ENCODE measurements around the gene IKBKE. TPM values are rescaled to one million over a fixed set of nuclear protein-coding genes. Genes with fewer than 3 reads are reported as not detected.
A peak's percentile ranks its signal among the peaks of the same experiment; 100 is the strongest.
"Not testable (repeated sequence)": the region's sequence is repeated elsewhere in the genome, so short reads cannot be mapped to it uniquely, and the experiment has no call there.

Gene IKBKE
- total RNA-seq, 1 donor from 2014 or later: 7.5 TPM

DNA sequence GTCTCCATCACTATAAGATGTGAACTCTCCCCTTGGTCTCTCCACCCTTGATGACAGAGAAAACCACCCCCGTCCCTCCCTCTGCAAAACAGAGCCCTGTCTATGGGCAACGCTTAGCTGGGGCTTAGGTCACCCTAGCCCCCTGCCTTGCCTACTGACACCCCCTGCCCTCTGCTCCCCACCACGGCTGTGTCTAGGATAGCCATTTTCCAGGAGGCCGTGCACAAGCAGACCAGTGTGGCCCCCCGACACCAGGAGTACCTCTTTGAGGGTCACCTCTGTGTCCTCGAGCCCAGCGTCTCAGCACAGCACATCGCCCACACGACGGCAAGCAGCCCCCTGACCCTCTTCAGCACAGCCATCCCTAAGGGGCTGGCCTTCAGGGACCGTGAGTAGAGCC lies 8.5 kb downstream of the IKBKE start:
- no peaks in the 10 kb centered on the region for H3K9me3 Mint-ChIP-seq (ENCODE audit: unreplicated experiment)
- no peak overlapping the region for H3K4me3 Mint-ChIP-seq (ENCODE audit: unreplicated experiment)
- peaks cover 22% of the 10 kb centered on the region for H3K4me1 Mint-ChIP-seq (ENCODE audit: unreplicated experiment)
- no peak for DNase-seq (ENCODE audit: extremely low spot score, unreplicated experiment)
- TF ChIP-seq, protein P1, sequence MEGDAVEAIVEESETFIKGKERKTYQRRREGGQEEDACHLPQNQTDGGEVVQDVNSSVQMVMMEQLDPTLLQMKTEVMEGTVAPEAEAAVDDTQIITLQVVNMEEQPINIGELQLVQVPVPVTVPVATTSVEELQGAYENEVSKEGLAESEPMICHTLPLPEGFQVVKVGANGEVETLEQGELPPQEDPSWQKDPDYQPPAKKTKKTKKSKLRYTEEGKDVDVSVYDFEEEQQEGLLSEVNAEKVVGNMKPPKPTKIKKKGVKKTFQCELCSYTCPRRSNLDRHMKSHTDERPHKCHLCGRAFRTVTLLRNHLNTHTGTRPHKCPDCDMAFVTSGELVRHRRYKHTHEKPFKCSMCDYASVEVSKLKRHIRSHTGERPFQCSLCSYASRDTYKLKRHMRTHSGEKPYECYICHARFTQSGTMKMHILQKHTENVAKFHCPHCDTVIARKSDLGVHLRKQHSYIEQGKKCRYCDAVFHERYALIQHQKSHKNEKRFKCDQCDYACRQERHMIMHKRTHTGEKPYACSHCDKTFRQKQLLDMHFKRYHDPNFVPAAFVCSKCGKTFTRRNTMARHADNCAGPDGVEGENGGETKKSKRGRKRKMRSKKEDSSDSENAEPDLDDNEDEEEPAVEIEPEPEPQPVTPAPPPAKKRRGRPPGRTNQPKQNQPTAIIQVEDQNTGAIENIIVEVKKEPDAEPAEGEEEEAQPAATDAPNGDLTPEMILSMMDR (IDR thresholded peaks at IDR 0.05): no peak
- H3K36me3 Mint-ChIP-seq (ENCODE audit: unreplicated experiment): peaks cover 18% of the 10 kb centered on the region
- no peaks in the 10 kb centered on the region for H3K27me3 Mint-ChIP-seq (ENCODE audit: unreplicated experiment)
- H3K27ac Mint-ChIP-seq (ENCODE audit: unreplicated experiment): no peak overlapping the region

DNA sequence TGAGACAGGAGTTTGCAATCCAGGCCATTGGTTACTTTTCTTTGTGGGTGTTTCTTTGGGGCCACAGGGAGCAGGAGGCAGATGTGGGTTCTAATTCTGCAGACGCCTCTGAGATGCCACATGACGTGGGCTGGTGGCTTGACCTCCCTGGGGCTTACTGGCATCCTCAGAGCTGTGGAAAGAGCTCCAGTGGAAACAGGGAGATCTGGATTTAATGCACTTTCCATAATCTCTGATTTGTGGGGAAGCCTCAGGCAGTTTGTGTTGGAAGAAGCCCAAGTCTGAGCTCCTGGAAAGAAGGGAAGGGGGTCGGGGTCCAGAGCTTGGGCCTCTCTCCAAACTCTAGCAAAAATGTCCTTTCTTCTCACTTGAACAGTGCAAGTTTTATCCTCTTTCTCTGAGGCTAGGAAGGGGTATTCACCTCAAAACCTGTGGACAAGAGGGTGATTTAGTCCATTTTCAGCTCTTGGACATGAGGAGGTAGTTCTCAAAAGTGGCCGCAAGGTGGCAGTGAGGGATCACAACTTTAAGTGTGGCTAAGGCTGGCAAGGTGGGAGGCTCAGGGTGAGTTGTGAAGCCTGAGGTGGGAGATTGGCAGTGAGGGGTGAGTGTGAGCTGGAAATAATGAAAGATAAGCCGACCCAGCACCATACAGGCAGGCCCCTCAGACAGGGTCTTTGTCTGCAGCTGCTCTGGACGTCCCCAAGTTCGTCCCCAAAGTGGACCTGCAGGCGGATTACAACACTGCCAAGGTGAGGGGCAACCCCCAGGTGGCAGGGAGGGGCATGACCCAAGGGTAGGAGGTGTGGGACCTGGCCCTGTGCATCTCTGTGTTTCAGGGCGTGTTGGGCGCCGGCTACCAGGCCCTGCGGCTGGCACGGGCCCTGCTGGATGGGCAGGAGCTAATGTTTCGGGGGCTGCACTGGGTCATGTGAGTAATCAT lies 9.2 kb downstream of the IKBKE start:
- no peak for DNase-seq (ENCODE audit: extremely low spot score, unreplicated experiment)
- H3K27me3 Mint-ChIP-seq (ENCODE audit: unreplicated experiment): no peaks in the 10 kb centered on the region
- peak overlapping the region; percentile 67 for H3K27ac Mint-ChIP-seq (ENCODE audit: unreplicated experiment)
- H3K4me3 Mint-ChIP-seq (ENCODE audit: unreplicated experiment): no peak overlapping the region
- peaks cover 15% of the 10 kb centered on the region for H3K36me3 Mint-ChIP-seq (ENCODE audit: unreplicated experiment)
- no peaks in the 10 kb centered on the region for H3K9me3 Mint-ChIP-seq (ENCODE audit: unreplicated experiment)
- peaks cover 22% of the 10 kb centered on the region for H3K4me1 Mint-ChIP-seq (ENCODE audit: unreplicated experiment)
- TF ChIP-seq, protein P1 (IDR thresholded peaks at IDR 0.05): peak; percentile 86

DNA sequence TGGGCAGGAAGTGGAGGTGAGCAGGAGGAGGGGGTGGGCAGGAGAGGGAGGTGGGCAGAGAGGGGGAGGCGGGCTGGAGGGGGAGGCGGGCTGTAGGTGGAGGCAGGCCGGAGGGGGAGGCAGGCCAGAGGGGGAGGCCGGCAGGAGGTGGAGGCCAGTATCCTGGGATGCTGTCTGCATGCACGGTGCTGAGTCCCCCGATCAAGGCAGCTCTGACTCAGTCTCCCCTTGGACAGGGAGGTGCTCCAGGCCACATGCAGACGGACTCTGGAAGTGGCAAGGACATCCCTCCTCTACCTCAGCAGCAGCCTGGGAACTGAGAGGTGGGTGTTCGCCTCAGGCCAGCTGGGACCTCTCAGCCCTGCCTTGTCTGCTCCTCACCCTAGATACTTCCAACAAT lies 9.9 kb downstream of the IKBKE start:
- Mint-ChIP-seq H3K4me1 (ENCODE audit: unreplicated experiment) (peaks cover 22% of the 10 kb centered on the region), H3K27ac (ENCODE audit: unreplicated experiment) (no peak overlapping the region), H3K27me3 (ENCODE audit: unreplicated experiment) (no peaks in the 10 kb centered on the region), H3K4me3 (ENCODE audit: unreplicated experiment) (no peak overlapping the region), H3K36me3 (ENCODE audit: unreplicated experiment) (peaks cover 11% of the 10 kb centered on the region), H3K9me3 (ENCODE audit: unreplicated experiment) (no peaks in the 10 kb centered on the region)
- no peak for DNase-seq (ENCODE audit: extremely low spot score, unreplicated experiment)
- TF ChIP-seq, protein P1 (IDR thresholded peaks at IDR 0.05): no peak

- no peaks in the 10 kb centered on the region for H3K27me3 Mint-ChIP-seq (ENCODE audit: unreplicated experiment)
- H3K4me1 Mint-ChIP-seq (ENCODE audit: unreplicated experiment): peaks cover 22% of the 10 kb centered on the region
- no peak for DNase-seq (ENCODE audit: extremely low spot score, unreplicated experiment)
- no peaks in the 10 kb centered on the region for H3K9me3 Mint-ChIP-seq (ENCODE audit: unreplicated experiment)
- H3K36me3 Mint-ChIP-seq (ENCODE audit: unreplicated experiment): peaks cover 3% of the 10 kb centered on the region
- TF ChIP-seq, protein P1 (IDR thresholded peaks at IDR 0.05): no peak
- no peak overlapping the region for H3K4me3 Mint-ChIP-seq (ENCODE audit: unreplicated experiment)
- no peak overlapping the region for H3K27ac Mint-ChIP-seq (ENCODE audit: unreplicated experiment)
Observed at GRCh38 chr1:206482611-206483010, 12.3 kb downstream of the IKBKE start.

GRCh38 chr1:206483864-206484263 lies 13.6 kb downstream of the IKBKE start:
- not testable (repeated sequence) for H3K9me3 Mint-ChIP-seq (ENCODE audit: unreplicated experiment); H3K27ac Mint-ChIP-seq (ENCODE audit: unreplicated experiment); H3K36me3 Mint-ChIP-seq (ENCODE audit: unreplicated experiment); DNase-seq (ENCODE audit: extremely low spot score, unreplicated experiment); H3K27me3 Mint-ChIP-seq (ENCODE audit: unreplicated experiment); H3K4me3 Mint-ChIP-seq (ENCODE audit: unreplicated experiment)
- peaks cover 21% of the 10 kb centered on the region for H3K4me1 Mint-ChIP-seq (ENCODE audit: unreplicated experiment)

All from osteocyte (in vitro differentiated cells).